WTC11 (cell line): ENCODE data around the gene SNRPD1. TPM values are rescaled to one million over a fixed set of nuclear protein-coding genes. Genes with fewer than 3 reads are reported as not detected.

Experiments
- ATAC-seq: fragments of 200-7000 bp; cut with Tn5 transposase; 2 replicates; pipeline ENCODE4 v1.10.0; 2021; ENCODE audit warnings: mild to moderate bottlenecking, moderate library complexity
- CTCF ChIA-PET: fragments of 300-600 bp; sonication (Branson Sonifier 250); formaldehyde crosslinking; loops from one replicate; lab custom pipeline; 2021; ENCODE audit warnings: antibody characterized with exemption; lab: Charles Lee
- POLR2A ChIA-PET: fragments of 350-600 bp; sonication (Branson Sonifier 250); formaldehyde crosslinking; loops from one replicate; lab custom pipeline; 2021; ENCODE audit warnings: antibody characterized with exemption; lab: Charles Lee
- DNase-seq: peaks from one replicate; pipeline ENCODE4 v3.0.0; 2021; ENCODE audit warnings: low spot score
- H3K27ac Mint-ChIP-seq: 2 replicates; pipeline ENCODE4 v1.8.0; 2021; ENCODE audit warnings: mixed read lengths
- H3K27me3 Mint-ChIP-seq: 2 replicates; pipeline ENCODE4 v1.8.0; 2021; ENCODE audit warnings: low read depth, mild to moderate bottlenecking, moderate library complexity, mixed read lengths
- H3K36me3 Mint-ChIP-seq: 2 replicates; pipeline ENCODE4 v1.8.0; 2021; ENCODE audit warnings: mixed read lengths
- H3K4me1 Mint-ChIP-seq: 2 replicates; pipeline ENCODE4 v1.8.0; 2022; ENCODE audit warnings: mixed read lengths
- H3K4me3 Mint-ChIP-seq: 2 replicates; pipeline ENCODE4 v1.8.0; 2021; ENCODE audit warnings: mild to moderate bottlenecking, moderate library complexity, mixed read lengths
- H3K9me3 Mint-ChIP-seq: 2 replicates; pipeline ENCODE4 v1.8.0; 2021; ENCODE audit warnings: mixed read lengths
- ATF1 ChIP-seq: sonication (generic); formaldehyde crosslinking; IDR thresholded peaks from 2 replicates; pipeline ENCODE4 v1.8.1; 2023; ENCODE audit warnings: mild to moderate bottlenecking, moderate library complexity, missing genetic modification reagents
- ETV6 ChIP-seq: sonication (generic); formaldehyde crosslinking; IDR thresholded peaks from 2 replicates; pipeline ENCODE4 v1.8.1; 2022; ENCODE audit warnings: mild to moderate bottlenecking, missing genetic modification reagents
- NFE2L1 ChIP-seq: sonication (generic); formaldehyde crosslinking; IDR thresholded peaks from 2 replicates; pipeline ENCODE4 v1.8.1; 2023; ENCODE audit warnings: missing genetic modification reagents
- OVOL2 ChIP-seq: fragments of 250-450 bp; sonication (Bioruptor Pico); IDR thresholded peaks from 2 replicates; pipeline ENCODE4 v1.9.0; 2021; ENCODE audit warnings: mild to moderate bottlenecking, borderline replicate concordance
- PRRX2 ChIP-seq: fragments of 250-450 bp; sonication (Bioruptor Pico); IDR thresholded peaks from 2 replicates; pipeline ENCODE4 v1.8.0; 2021; ENCODE audit warnings: mild to moderate bottlenecking
- RELA ChIP-seq: sonication (generic); formaldehyde crosslinking; IDR thresholded peaks from 2 replicates; pipeline ENCODE4 v1.8.1; 2022; ENCODE audit warnings: missing genetic modification reagents, mild to moderate bottlenecking, borderline replicate concordance
- TCF7 ChIP-seq: sonication (generic); formaldehyde crosslinking; IDR thresholded peaks from 2 replicates; pipeline ENCODE4 v1.8.0; 2022; ENCODE audit warnings: mild to moderate bottlenecking, low read depth, missing genetic modification reagents, moderate library complexity
- ZBTB21 ChIP-seq: sonication (generic); formaldehyde crosslinking; IDR thresholded peaks from 2 replicates; pipeline ENCODE4 v1.8.1; 2023; ENCODE audit warnings: mild to moderate bottlenecking, missing genetic modification reagents, borderline replicate concordance
- ZNF138 ChIP-seq: sonication (generic); formaldehyde crosslinking; conservative IDR thresholded peaks from 2 replicates; pipeline ENCODE4 v1.8.1; 2022; ENCODE audit warnings: mild to moderate bottlenecking, moderate library complexity, missing genetic modification reagents
- ZNF219 ChIP-seq: sonication (generic); formaldehyde crosslinking; IDR thresholded peaks from 2 replicates; pipeline ENCODE4 v1.8.0; 2023; ENCODE audit warnings: missing genetic modification reagents, mild to moderate bottlenecking, borderline replicate concordance
- ZNF263 ChIP-seq: sonication (generic); formaldehyde crosslinking; IDR thresholded peaks from 2 replicates; pipeline ENCODE4 v1.8.1; 2022; ENCODE audit warnings: low read depth, mild to moderate bottlenecking, moderate library complexity, missing genetic modification reagents
- ZNF396 ChIP-seq: fragments of 250-450 bp; sonication (Bioruptor Pico); IDR thresholded peaks from 2 replicates; pipeline ENCODE4 v1.8.0; 2021; ENCODE audit warnings: mild to moderate bottlenecking, moderate library complexity, borderline replicate concordance
- ZNF416 ChIP-seq: fragments of 250-450 bp; sonication (Bioruptor Pico); IDR thresholded peaks from 2 replicates; pipeline ENCODE4 v1.9.0; 2021; ENCODE audit warnings: mild to moderate bottlenecking, inconsistent platforms
- total RNA-seq: library from RNA; stranded (reverse); gene quantifications from 3 replicates; pipeline ENCODE4 v1.2.3, GENCODE V29; 2021
- TF ChIP-seq, protein P1 (sequence below): sonication (generic); formaldehyde crosslinking; IDR thresholded peaks from 2 replicates; pipeline ENCODE4 v1.8.0; 2022; ENCODE audit warnings: mild to moderate bottlenecking, missing genetic modification reagents
- TF ChIP-seq, protein P2 (sequence below): sonication (generic); formaldehyde crosslinking; IDR thresholded peaks from 2 replicates; pipeline ENCODE4 v1.8.0; 2023; ENCODE audit warnings: missing genetic modification reagents
- TF ChIP-seq, protein P3 (sequence below): sonication (generic); formaldehyde crosslinking; IDR thresholded peaks from 2 replicates; pipeline ENCODE4 v1.8.1; 2022; ENCODE audit warnings: low read depth, mild to moderate bottlenecking, moderate library complexity, missing genetic modification reagents, borderline replicate concordance
- TF ChIP-seq, protein P4 (sequence below): sonication (generic); formaldehyde crosslinking; IDR thresholded peaks from 2 replicates; pipeline ENCODE4 v1.8.1; 2022; ENCODE audit warnings: mild to moderate bottlenecking, missing genetic modification reagents, moderate library complexity, borderline replicate concordance
- TF ChIP-seq, protein P5 (sequence below): sonication (generic); formaldehyde crosslinking; IDR thresholded peaks from 2 replicates; pipeline ENCODE4 v1.8.0; 2022; ENCODE audit warnings: mild to moderate bottlenecking, missing genetic modification reagents
- TF ChIP-seq, protein P6 (sequence below): sonication (generic); formaldehyde crosslinking; conservative IDR thresholded peaks from 2 replicates; pipeline ENCODE4 v1.8.1; 2022; ENCODE audit warnings: mild to moderate bottlenecking, missing genetic modification reagents

Gene SNRPD1
- total RNA-seq, 1 experiment from 2014 or later = 137 TPM

DNA sequence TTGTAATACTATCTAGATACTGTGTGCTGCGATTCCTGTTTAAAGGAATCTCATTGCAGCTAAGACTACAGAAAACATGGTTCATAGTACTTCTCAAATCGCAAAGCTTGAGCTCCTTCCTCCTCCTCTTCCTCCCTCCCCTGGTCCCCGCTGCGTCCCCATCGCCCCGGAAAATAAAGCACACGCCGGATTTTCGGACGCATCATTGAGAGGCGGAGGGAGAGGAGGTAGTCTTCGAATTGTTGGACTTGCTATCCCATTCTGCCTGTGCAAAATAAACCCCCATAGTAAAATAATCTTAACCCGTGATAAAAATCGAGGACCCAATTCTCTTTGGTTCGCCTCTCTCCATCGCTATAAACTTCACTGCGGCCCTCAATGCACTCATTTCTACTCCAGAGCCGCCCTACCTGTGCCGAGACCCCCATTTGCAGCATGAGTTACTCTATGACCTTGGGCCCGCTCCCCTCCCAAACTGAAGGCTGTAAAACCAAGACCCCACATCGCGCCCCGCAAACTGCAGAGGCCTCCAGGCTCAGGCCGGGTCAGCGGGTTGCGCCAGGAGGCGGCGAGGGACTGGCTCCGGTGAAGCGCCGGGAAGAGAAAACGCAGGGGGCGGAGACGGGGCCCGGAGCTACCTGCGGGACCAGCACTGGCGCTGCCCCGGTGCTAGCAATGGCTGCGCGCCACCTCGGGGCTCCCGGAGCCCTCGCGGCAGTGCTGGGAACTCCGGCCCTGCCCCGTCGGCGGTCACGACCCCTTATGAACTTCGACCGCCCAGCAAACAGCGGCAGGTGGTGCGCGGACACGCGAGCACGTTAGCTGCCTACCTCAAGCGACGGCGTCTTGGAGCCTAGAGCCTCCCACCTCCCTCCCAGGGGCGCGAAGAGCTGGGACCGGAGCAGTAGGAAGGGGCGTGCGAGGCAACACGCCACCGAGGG lies 12.3 kb upstream of the SNRPD1 start:
- Mint-ChIP-seq H3K27ac (peak overlapping the region; percentile 100), H3K4me3 (peak overlapping the region; percentile 98), H3K27me3 (peaks cover 4% of the 10 kb centered on the region), H3K36me3 (peaks cover 7% of the 10 kb centered on the region), H3K4me1 (peaks cover 14% of the 10 kb centered on the region), H3K9me3 (peaks cover 4% of the 10 kb centered on the region; the same call in 1 of the 2 replicates)
- POLR2A ChIA-PET = interaction anchor here (1.2 to 2.4 kb wide), 7 partner anchors 12 to 488 kb away, joined by 4 to 24 read pairs (median 8); partner anchors contain the start of genes ABHD3, MIB1, ROCK1 and SNRPD1
- CTCF ChIA-PET = interaction anchor here (0.6 to 4.1 kb wide), 51 partner anchors 10 to 488 kb away, joined by 3 to 86 read pairs (median 4); partner anchors contain the start of genes ABHD3, MIB1, ROCK1 and SNRPD1
- TF ChIP-seq ETV6 (CRISPR knock-in tag) = peak; percentile 76; the same call in 1 of the 2 replicates
- TF ChIP-seq, protein P1, sequence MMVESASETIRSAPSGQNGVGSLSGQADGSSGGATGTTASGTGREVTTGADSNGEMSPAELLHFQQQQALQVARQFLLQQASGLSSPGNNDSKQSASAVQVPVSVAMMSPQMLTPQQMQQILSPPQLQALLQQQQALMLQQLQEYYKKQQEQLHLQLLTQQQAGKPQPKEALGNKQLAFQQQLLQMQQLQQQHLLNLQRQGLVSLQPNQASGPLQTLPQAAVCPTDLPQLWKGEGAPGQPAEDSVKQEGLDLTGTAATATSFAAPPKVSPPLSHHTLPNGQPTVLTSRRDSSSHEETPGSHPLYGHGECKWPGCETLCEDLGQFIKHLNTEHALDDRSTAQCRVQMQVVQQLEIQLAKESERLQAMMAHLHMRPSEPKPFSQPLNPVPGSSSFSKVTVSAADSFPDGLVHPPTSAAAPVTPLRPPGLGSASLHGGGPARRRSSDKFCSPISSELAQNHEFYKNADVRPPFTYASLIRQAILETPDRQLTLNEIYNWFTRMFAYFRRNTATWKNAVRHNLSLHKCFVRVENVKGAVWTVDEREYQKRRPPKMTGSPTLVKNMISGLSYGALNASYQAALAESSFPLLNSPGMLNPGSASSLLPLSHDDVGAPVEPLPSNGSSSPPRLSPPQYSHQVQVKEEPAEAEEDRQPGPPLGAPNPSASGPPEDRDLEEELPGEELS (CRISPR knock-in tag) = peak; percentile 58; the same call in 1 of the 2 replicates
- TF ChIP-seq ZNF219 = no peak
- TF ChIP-seq, protein P2, sequence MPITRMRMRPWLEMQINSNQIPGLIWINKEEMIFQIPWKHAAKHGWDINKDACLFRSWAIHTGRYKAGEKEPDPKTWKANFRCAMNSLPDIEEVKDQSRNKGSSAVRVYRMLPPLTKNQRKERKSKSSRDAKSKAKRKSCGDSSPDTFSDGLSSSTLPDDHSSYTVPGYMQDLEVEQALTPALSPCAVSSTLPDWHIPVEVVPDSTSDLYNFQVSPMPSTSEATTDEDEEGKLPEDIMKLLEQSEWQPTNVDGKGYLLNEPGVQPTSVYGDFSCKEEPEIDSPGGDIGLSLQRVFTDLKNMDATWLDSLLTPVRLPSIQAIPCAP (CRISPR knock-in tag) = 0 out of 2 replicates have a peak, but pooled peaks have one; percentile 31
- peak; percentile 80; the same call in 1 of the 2 replicates for TF ChIP-seq TCF7 (CRISPR knock-in tag)
- TF ChIP-seq, protein P3, sequence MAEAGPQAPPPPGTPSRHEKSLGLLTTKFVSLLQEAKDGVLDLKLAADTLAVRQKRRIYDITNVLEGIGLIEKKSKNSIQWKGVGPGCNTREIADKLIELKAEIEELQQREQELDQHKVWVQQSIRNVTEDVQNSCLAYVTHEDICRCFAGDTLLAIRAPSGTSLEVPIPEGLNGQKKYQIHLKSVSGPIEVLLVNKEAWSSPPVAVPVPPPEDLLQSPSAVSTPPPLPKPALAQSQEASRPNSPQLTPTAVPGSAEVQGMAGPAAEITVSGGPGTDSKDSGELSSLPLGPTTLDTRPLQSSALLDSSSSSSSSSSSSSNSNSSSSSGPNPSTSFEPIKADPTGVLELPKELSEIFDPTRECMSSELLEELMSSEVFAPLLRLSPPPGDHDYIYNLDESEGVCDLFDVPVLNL (CRISPR knock-in tag) = peak; percentile 73; the same call in 1 of the 2 replicates
- peak; percentile 61 for ATAC-seq
- DNase-seq = peak; percentile 75

DNA sequence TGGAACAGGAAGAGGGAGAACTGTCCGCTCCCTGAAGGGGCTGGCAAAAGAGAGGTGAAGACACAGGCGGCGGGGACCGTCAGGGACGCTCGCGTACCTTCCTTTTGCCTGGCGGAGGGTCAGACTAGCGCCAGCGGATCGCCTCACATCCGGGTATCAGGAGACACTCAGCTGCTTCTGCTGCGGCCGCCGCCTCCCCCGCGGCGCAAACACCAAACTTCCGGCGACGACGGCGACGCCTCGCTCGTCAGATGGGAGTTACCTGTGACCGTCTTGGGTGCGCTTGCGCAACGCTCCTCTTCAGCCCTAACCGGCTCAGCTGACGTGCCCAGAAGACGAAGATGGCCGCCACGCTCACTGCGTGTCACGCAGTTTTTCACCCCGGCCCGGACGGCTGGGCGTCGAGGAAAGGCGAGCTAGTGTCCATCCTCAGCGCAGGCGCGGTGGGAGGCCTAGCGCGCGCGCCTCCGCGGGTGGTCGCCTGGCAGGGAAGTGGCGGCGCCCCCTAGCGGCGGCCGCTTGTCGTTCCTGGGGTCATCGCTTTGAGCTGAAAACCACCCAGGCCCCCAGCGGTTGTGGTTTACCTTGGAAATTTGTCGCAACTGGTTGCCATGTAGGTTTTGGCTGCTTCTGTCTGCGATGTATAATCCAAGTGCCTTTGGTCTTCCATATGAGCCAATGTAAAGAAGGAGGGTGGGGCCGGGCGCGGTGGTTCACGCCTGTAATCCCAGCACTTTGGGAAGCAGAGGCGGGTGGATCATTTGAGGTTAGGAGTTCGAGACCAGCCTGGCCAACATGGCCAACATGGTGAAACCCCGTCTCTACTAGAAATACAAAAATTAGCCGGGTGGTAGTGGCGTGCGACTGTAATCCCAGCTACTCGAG lies 11.3 kb upstream of the SNRPD1 start, which contains the start of gene ESCO1:
Gene ESCO1 (minus strand): TSS at position 179 of the 885 bp plus-strand sequence. CDS start 25,861 bp downstream, outside the sequence.
- ChIA-PET CTCF (interaction anchor here (0.6 to 4.1 kb wide), 58 partner anchors 10 to 627 kb away, joined by 3 to 86 read pairs (median 4); partner anchors contain the start of genes ABHD3, MIB1, ROCK1 and SNRPD1), POLR2A (interaction anchor here (0.5 to 2.4 kb wide), 10 partner anchors 11 to 489 kb away, joined by 3 to 24 read pairs (median 4); partner anchors contain the start of genes ABHD3, MIB1, ROCK1 and SNRPD1)
- Mint-ChIP-seq H3K4me1 (peaks cover 14% of the 10 kb centered on the region), H3K36me3 (peaks cover 7% of the 10 kb centered on the region), H3K27me3 (peaks cover 11% of the 10 kb centered on the region), H3K9me3 (peaks cover 4% of the 10 kb centered on the region; the same call in 1 of the 2 replicates), H3K27ac (peak within 1 kb of the TSS; percentile 100), H3K4me3 (peak within 1 kb of the TSS; percentile 98)
- peak; percentile 92 for DNase-seq
- ATAC-seq = peak; percentile 85
- TF ChIP-seq RELA (CRISPR knock-in tag) = no peak; the same call in 1 of the 2 replicates
- TF ChIP-seq, protein P3 (CRISPR knock-in tag) = no peak
- TF ChIP-seq ZNF396 (CRISPR knock-in tag) = no peak
- TF ChIP-seq, protein P2 (CRISPR knock-in tag) = no peak
- TF ChIP-seq, protein P4, sequence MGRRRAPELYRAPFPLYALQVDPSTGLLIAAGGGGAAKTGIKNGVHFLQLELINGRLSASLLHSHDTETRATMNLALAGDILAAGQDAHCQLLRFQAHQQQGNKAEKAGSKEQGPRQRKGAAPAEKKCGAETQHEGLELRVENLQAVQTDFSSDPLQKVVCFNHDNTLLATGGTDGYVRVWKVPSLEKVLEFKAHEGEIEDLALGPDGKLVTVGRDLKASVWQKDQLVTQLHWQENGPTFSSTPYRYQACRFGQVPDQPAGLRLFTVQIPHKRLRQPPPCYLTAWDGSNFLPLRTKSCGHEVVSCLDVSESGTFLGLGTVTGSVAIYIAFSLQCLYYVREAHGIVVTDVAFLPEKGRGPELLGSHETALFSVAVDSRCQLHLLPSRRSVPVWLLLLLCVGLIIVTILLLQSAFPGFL (CRISPR knock-in tag) = no peak
- TF ChIP-seq ZNF263 (CRISPR knock-in tag) = no peak
- TF ChIP-seq, protein P5, sequence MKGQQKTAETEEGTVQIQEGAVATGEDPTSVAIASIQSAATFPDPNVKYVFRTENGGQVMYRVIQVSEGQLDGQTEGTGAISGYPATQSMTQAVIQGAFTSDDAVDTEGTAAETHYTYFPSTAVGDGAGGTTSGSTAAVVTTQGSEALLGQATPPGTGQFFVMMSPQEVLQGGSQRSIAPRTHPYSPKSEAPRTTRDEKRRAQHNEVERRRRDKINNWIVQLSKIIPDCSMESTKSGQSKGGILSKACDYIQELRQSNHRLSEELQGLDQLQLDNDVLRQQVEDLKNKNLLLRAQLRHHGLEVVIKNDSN (CRISPR knock-in tag) = peak; percentile 82; the same call in 1 of the 2 replicates
- TF ChIP-seq, protein P6, sequence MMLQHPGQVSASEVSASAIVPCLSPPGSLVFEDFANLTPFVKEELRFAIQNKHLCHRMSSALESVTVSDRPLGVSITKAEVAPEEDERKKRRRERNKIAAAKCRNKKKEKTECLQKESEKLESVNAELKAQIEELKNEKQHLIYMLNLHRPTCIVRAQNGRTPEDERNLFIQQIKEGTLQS (CRISPR knock-in tag) = no peak
- TF ChIP-seq ZNF416 (CRISPR knock-in tag) = no peak
- TF ChIP-seq PRRX2 (CRISPR knock-in tag) = no peak
- TF ChIP-seq ZNF138 (CRISPR knock-in tag) = no peak
- TF ChIP-seq ATF1 (CRISPR knock-in tag) = no peak; the same call in 1 of the 2 replicates
- no peak for TF ChIP-seq OVOL2 (CRISPR knock-in tag)
- TF ChIP-seq ZNF219 = no peak
- TF ChIP-seq NFE2L1 (CRISPR knock-in tag) = peak; percentile 72
- TF ChIP-seq ZBTB21 = no peak
